ENCODE measurements around the gene VOPP1.

DNA sequence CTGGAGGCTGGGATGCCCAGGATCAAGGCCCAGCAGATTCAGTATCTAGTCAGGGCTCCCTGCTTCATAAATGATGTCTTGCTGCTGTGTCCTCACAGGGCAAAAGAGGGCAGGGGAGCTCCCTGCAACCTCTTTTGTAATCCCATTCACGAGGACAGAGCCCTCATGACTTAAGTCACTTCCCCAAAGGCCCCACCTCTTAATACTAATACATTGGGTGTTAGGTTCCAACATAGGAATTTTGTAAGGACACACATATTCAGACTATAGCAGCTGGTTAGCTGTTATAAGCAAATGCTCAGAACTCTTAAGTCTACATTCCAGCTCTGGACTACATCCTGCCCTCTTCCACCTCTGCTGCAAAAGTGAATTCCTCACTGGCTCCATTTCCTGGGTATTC lies 63.0 kb downstream of the VOPP1 start:
- no peak for TF ChIP-seq POLR2A (IDR thresholded peaks at IDR 0.05; ENCODE audit: low read depth, low read length)
- TF ChIP-seq POLR2AphosphoS5 (IDR thresholded peaks at IDR 0.05; ENCODE audit: low read depth, low read length): no peak
- no peak for TF ChIP-seq TAF1 (IDR thresholded peaks at IDR 0.05; ENCODE audit: low read depth, low read length)
